ENCODE measurements around the gene CDC42BPA. TPM values are rescaled to one million over a fixed set of nuclear protein-coding genes. Genes with fewer than 3 reads are reported as not detected.

The CDC42BPA gene
- total RNA-seq, 1 donor from 2014 or later = 42.7 TPM

DNA sequence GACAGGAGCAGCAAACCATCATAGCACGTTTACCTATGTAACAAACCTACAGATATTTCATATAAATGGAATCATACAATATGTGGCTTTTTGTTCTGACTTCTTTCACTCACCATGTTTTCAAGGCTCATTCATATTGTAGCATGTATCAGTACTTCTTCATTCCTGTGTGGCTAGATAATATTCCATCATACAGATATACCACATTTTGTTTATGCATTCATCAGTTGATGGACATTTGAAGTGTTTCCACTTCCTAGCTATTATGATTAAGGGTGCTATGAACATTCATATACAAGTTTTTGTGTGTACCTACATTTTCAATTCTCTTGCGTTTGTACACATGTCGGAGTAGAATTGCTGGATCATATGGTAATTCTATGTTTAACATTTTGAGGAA is 90.1 kb downstream of the CDC42BPA start:
- TF ChIP-seq, protein P1, sequence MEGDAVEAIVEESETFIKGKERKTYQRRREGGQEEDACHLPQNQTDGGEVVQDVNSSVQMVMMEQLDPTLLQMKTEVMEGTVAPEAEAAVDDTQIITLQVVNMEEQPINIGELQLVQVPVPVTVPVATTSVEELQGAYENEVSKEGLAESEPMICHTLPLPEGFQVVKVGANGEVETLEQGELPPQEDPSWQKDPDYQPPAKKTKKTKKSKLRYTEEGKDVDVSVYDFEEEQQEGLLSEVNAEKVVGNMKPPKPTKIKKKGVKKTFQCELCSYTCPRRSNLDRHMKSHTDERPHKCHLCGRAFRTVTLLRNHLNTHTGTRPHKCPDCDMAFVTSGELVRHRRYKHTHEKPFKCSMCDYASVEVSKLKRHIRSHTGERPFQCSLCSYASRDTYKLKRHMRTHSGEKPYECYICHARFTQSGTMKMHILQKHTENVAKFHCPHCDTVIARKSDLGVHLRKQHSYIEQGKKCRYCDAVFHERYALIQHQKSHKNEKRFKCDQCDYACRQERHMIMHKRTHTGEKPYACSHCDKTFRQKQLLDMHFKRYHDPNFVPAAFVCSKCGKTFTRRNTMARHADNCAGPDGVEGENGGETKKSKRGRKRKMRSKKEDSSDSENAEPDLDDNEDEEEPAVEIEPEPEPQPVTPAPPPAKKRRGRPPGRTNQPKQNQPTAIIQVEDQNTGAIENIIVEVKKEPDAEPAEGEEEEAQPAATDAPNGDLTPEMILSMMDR (IDR thresholded peaks at IDR 0.05) = no peak
- TF ChIP-seq POLR2A (IDR thresholded peaks at IDR 0.05) (no peak), POLR2AphosphoS5 (IDR thresholded peaks at IDR 0.05; ENCODE audit: insufficient read depth in 1 of 2, low read depth in 1 of 2) (no peak)
- intact Hi-C loops (cut with DNase I) = no loop called here

DNA sequence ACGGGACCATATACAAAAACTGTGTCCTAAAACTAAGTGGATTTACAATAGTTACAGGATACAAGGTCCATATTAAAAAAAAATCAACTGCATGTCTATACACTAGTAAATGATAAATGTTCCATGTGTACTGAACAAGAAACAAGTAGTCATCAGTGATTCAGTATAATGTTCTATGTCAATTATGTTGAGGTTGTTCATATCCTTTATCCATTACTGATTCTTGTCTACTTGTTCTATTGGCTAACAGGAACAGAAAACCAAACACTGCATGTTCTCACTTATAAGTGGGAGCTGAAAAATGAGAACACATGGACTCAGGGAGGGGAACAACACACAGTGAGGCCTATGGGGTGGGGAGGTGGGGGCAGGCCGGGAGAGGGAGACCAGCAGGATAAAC is 90.5 kb downstream of the CDC42BPA start:
- intact Hi-C loops (cut with DNase I) = no loop called here
- Histone ChIP-seq H3K36me3 (no peaks in the 10 kb centered on the region), H3K4me1 (peaks cover 6% of the 10 kb centered on the region), H3K27ac (no peak overlapping the region), H3K9me3 (no peaks in the 10 kb centered on the region), H3K27me3 (no peaks in the 10 kb centered on the region), H3K4me3 (no peak overlapping the region)
- no peak for DNase-seq (ENCODE audit: extremely low spot score in 2 of 2)
- TF ChIP-seq POLR2A (IDR thresholded peaks at IDR 0.05) (no peak), POLR2AphosphoS5 (IDR thresholded peaks at IDR 0.05; ENCODE audit: insufficient read depth in 1 of 2, low read depth in 1 of 2) (no peak)
- TF ChIP-seq, protein P1 (IDR thresholded peaks at IDR 0.05) = no peak

More for the DNA sequence above, 90.1 kb downstream of the CDC42BPA start:
- Histone ChIP-seq H3K4me3 (no peak overlapping the region), H3K36me3 (no peaks in the 10 kb centered on the region), H3K27ac (no peak overlapping the region), H3K27me3 (no peaks in the 10 kb centered on the region), H3K9me3 (no peaks in the 10 kb centered on the region), H3K4me1 (peaks cover 6% of the 10 kb centered on the region)
- DNase-seq (ENCODE audit: extremely low spot score in 2 of 2) = no peak

DNA sequence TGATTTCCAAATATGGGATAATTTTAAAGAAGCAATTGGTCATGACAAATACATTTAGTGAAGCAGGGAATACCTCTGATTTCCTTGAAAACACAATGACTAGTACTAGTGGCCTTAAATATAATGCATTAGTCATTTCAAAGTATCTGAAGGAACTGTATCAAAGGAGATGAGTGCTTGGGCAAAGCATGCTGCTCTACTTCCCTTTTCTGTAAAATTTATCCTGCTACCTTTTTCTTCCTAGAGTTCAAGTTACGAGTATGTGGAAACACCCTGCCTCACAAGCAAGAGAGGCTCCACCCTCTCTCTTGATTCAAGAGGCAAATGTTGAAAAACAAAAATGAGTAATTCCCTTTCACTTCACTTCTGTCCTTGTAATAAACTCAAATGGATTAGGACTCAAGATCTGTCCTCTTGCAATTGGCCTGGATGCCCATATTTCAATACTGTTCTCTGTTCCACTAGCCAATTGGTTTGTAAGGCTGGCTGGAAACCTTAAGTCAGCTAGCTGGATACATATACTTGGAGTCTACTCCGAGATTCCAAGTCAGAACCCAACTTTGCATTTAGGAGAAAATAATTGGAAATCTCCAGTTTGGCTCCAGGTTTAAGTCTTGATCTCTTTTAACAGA is 92.5 kb downstream of the CDC42BPA start:
- no peaks in the 10 kb centered on the region for H3K36me3 ChIP-seq
- no peaks in the 10 kb centered on the region for H3K27me3 ChIP-seq
- TF ChIP-seq POLR2AphosphoS5 (IDR thresholded peaks at IDR 0.05; ENCODE audit: insufficient read depth in 1 of 2, low read depth in 1 of 2) = no peak
- TF ChIP-seq, protein P1 (IDR thresholded peaks at IDR 0.05) = no peak
- no peak for TF ChIP-seq POLR2A (IDR thresholded peaks at IDR 0.05)
- no peaks in the 10 kb centered on the region for H3K9me3 ChIP-seq
- no peak overlapping the region for H3K27ac ChIP-seq
- H3K4me3 ChIP-seq = no peak overlapping the region
- no peak for DNase-seq (ENCODE audit: extremely low spot score in 2 of 2)
- intact Hi-C loops (cut with DNase I) = no loop called here
- peaks cover 6% of the 10 kb centered on the region for H3K4me1 ChIP-seq

DNA sequence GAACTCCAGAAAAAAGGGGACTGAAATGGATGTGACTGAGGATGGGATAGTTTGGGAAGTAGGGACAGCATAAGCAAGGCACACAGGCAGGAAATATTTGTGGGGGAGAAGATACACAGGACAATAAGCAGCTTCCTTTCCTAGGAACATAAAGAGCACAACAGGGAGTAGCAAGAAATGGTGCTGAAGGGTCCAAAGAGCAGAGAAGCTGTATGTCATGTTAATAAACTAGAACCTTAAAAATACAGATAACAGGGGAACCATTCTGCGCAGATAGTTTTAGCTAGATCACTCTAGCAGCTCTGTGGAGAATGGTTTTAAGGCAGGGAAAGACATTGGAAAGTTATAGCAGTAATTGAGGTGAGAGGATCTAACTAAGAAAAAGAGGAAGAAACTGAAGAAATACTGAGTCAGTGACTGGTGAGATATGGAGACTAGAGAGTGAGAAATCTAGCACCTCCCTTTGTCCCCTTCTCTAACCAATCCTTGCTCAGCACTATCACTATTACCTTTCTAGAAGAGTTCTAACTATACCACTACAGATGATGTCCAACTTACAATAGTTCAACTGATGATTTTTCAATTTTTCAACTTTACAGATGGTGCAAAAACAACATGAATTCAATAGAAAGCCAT is 95.0 kb downstream of the CDC42BPA start:
- H3K9me3 ChIP-seq = no peaks in the 10 kb centered on the region
- no peak overlapping the region for H3K4me3 ChIP-seq
- no peak for DNase-seq (ENCODE audit: extremely low spot score in 2 of 2)
- peaks cover 6% of the 10 kb centered on the region for H3K4me1 ChIP-seq
- intact Hi-C loops (cut with DNase I) = no loop called here
- H3K27ac ChIP-seq = no peak overlapping the region
- TF ChIP-seq, protein P1 (IDR thresholded peaks at IDR 0.05) = no peak
- TF ChIP-seq POLR2AphosphoS5 (IDR thresholded peaks at IDR 0.05; ENCODE audit: insufficient read depth in 1 of 2, low read depth in 1 of 2) = no peak
- no peak for TF ChIP-seq POLR2A (IDR thresholded peaks at IDR 0.05)
- H3K27me3 ChIP-seq = no peaks in the 10 kb centered on the region
- no peaks in the 10 kb centered on the region for H3K36me3 ChIP-seq

DNA sequence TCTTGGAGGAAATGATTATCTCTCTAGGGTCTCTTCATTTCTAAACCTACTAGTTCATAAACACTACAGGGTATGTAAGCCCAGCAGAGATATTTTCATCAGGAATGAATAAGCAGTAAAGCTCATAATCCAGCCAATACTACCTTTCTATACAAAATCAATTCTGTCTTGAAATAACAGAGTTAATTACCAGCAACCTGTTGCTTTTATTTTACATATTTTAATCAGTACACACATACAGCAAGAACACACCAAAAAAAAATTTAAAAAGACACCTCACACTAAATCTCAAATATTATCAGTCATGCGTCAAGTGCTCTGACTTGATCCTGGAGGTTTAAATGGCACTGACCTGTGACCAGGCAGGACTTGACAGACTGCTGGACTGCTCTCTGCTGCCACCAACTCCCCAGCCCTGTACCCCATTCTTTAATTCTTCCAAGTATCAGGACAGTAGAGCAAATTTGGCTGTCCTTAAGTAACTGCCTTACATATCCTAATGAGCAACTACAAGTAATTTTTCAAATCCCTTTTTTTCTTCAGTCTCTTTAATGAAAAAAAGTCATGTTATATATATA is 98.5 kb downstream of the CDC42BPA start:
- Histone ChIP-seq H3K27ac (no peak overlapping the region), H3K27me3 (no peaks in the 10 kb centered on the region), H3K4me3 (no peak overlapping the region), H3K9me3 (no peaks in the 10 kb centered on the region), H3K4me1 (no peaks in the 10 kb centered on the region), H3K36me3 (no peaks in the 10 kb centered on the region)
- no peak for DNase-seq (ENCODE audit: extremely low spot score in 2 of 2)
- intact Hi-C loops (cut with DNase I) = no loop called here
- TF ChIP-seq, protein P1 (IDR thresholded peaks at IDR 0.05) = no peak
- TF ChIP-seq POLR2AphosphoS5 (IDR thresholded peaks at IDR 0.05; ENCODE audit: insufficient read depth in 1 of 2, low read depth in 1 of 2) (no peak), POLR2A (IDR thresholded peaks at IDR 0.05) (no peak)
